ENCODE results near the gene THOC2. TPM values are rescaled to one million over a fixed set of nuclear protein-coding genes. Genes with fewer than 3 reads are reported as not detected.

THOC2 gene
- total and polyA plus RNA-seq, 3 donors from 2014 or later = 14.4 to 103 (median 80.5) TPM

DNA sequence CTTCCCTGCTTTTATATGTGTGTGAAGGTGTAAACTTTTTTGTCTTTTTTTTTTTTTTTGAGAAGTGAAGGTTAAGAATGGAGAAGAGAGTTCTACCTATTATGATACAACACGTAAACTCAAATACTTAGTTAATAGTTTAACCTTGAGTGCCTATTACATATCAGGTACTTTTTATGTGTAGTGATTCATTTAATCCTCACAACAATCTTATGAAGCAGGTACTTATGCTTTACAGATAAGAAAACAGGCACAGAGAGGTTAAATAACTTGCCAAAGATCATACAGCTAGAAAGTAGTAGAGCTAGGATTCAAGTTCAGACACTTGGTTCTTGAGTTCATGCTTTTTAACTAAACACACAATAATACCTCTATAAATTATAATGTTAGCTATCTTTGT is 107.4 kb downstream of the THOC2 start:
- intact Hi-C loops (cut with DNase I; ENCODE audit: low total_unique reads) = no loop called here
- Histone ChIP-seq H3K36me3 (ENCODE audit: low read depth, missing control alignments) (no peaks in the 10 kb centered on the region), H3K27ac (no peak overlapping the region), H3K4me3 (no peak overlapping the region), H3K27me3 (no peaks in the 10 kb centered on the region), H3K4me1 (no peaks in the 10 kb centered on the region), H3K9me3 (no peaks in the 10 kb centered on the region)
- 92 to 95% methylated on average over 1 of the region's 1 CpG for WGBS, 2 donors
- no peak for TF ChIP-seq POLR2A (IDR thresholded peaks at IDR 0.05)
- TF ChIP-seq, protein P1, sequence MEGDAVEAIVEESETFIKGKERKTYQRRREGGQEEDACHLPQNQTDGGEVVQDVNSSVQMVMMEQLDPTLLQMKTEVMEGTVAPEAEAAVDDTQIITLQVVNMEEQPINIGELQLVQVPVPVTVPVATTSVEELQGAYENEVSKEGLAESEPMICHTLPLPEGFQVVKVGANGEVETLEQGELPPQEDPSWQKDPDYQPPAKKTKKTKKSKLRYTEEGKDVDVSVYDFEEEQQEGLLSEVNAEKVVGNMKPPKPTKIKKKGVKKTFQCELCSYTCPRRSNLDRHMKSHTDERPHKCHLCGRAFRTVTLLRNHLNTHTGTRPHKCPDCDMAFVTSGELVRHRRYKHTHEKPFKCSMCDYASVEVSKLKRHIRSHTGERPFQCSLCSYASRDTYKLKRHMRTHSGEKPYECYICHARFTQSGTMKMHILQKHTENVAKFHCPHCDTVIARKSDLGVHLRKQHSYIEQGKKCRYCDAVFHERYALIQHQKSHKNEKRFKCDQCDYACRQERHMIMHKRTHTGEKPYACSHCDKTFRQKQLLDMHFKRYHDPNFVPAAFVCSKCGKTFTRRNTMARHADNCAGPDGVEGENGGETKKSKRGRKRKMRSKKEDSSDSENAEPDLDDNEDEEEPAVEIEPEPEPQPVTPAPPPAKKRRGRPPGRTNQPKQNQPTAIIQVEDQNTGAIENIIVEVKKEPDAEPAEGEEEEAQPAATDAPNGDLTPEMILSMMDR (IDR thresholded peaks at IDR 0.05) = no peak
- no peak for DNase-seq

DNA sequence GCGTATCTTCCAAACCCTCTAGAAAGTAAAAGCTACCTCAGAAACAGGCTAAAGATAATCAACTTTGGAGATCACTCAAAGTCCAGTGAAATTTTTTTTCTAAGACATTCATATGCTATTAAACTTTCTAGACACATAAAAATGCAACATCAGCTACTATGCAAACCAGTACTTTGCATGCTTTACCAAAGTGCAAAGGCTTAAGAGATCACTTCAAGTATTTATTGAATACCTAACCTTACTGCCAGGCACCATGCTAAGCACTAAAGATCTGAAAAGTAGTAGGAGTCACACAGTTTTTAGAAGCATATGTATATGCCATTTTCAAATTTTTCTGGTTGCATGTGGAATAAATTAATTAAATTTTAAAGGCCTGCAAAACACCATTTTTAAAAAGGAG is 115.8 kb downstream of the THOC2 start:
- DNase-seq = no peak
- WGBS, 2 donors = 86 to 95% methylated on average over 1 of the region's 1 CpG
- Histone ChIP-seq H3K27ac (no peak overlapping the region), H3K36me3 (ENCODE audit: low read depth, missing control alignments) (no peaks in the 10 kb centered on the region), H3K9me3 (no peaks in the 10 kb centered on the region), H3K4me3 (no peak overlapping the region), H3K4me1 (no peaks in the 10 kb centered on the region), H3K27me3 (no peaks in the 10 kb centered on the region)
- intact Hi-C loops (cut with DNase I; ENCODE audit: low total_unique reads) = no loop called here
- TF ChIP-seq, protein P1 (IDR thresholded peaks at IDR 0.05) = no peak
- TF ChIP-seq POLR2A (IDR thresholded peaks at IDR 0.05) = no peak

DNA sequence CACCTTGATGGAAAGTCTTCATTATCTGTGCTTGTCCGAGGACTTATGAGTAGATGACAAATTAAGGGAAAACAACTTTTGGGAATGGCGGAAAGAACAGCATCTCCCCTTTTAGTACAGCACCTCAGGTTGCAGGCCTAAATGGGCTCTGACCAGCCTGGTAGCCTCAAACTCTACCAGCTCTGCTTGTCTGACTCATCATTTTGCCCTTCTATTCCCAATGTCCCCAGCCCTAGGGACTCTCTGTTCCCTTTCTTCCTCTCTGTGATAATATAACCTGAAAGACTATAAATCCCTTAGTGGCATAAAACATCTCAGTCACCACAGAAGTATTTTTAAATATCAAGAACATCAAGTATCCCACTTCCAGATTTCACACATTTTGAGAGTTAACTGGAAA is 121.9 kb downstream of the THOC2 start:
- Histone ChIP-seq H3K27me3 (no peaks in the 10 kb centered on the region), H3K4me3 (no peak overlapping the region), H3K4me1 (no peaks in the 10 kb centered on the region), H3K36me3 (ENCODE audit: low read depth, missing control alignments) (no peaks in the 10 kb centered on the region), H3K9me3 (no peaks in the 10 kb centered on the region), H3K27ac (no peak overlapping the region)
- intact Hi-C loops (cut with DNase I; ENCODE audit: low total_unique reads) = no loop called here
- TF ChIP-seq POLR2A (IDR thresholded peaks at IDR 0.05) = no peak
- TF ChIP-seq, protein P1 (IDR thresholded peaks at IDR 0.05) = no peak
- 94 to 100% methylated on average over 2 of the region's 2 CpGs for WGBS, 2 donors
- no peak for DNase-seq

DNA sequence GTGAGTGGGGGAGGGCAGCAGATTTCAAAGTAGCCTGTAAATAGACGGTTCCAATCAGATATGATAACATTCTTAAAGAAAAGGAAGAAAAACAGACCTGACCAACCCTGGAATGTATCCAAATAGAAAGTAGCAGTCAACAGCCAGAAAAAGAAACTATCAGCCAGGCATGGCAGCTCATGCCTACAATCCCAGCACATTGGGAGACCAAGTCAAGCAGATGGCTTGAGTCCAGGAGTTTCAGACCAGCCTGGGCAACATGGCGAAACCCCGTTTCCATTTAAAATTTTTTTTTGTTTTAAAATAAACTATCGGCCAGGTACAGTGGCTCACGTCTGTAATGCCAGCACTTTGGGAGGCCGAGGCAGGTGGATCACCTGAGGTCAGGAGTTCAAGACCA is 125.0 kb downstream of the THOC2 start:
- H3K4me3 ChIP-seq = no peak overlapping the region
- H3K27ac ChIP-seq = no peak overlapping the region
- no peaks in the 10 kb centered on the region for H3K27me3 ChIP-seq
- no peak for DNase-seq
- no peak for TF ChIP-seq POLR2A (IDR thresholded peaks at IDR 0.05)
- TF ChIP-seq, protein P1 (IDR thresholded peaks at IDR 0.05) = no peak
- no peaks in the 10 kb centered on the region for H3K4me1 ChIP-seq
- intact Hi-C loops (cut with DNase I; ENCODE audit: low total_unique reads) = no loop called here
- no peaks in the 10 kb centered on the region for H3K9me3 ChIP-seq
- H3K36me3 ChIP-seq (ENCODE audit: low read depth, missing control alignments) = no peaks in the 10 kb centered on the region
- 67 to 89% methylated on average over 3 to 6 of the region's 6 CpGs for WGBS, 2 donors

DNA sequence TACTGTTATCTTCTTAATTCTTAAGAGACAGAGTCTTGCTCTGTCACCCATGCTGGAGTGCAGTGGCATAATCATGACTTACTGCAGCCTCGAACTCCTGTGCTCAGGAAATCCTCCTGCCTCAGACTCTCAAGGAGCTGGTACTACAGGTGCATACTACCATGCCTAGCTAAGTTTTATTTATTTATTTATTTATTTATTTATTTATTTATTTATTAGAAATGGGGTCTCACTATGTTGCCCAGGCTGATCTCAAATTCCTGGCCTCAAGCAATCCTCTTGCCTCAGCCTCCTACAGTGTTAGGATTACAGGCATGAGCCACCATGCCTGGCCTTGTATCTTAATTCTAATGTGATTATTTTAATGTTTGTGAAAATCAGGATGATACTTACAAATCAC is 125.6 kb downstream of the THOC2 start:
- WGBS, 2 donors = 89 to 100% methylated on average over 1 of the region's 1 CpG
- Histone ChIP-seq H3K27me3 (no peaks in the 10 kb centered on the region), H3K4me3 (no peak overlapping the region), H3K36me3 (ENCODE audit: low read depth, missing control alignments) (no peaks in the 10 kb centered on the region), H3K9me3 (no peaks in the 10 kb centered on the region), H3K27ac (no peak overlapping the region), H3K4me1 (no peaks in the 10 kb centered on the region)
- no peak for DNase-seq
- TF ChIP-seq POLR2A (IDR thresholded peaks at IDR 0.05) = no peak
- TF ChIP-seq, protein P1 (IDR thresholded peaks at IDR 0.05) = no peak
- intact Hi-C loops (cut with DNase I; ENCODE audit: low total_unique reads) = no loop called here
